Esophagus muscularis mucosa (tissue), 4 donors: ENCODE data around the gene FKBP8. TPM values are rescaled to one million over a fixed set of nuclear protein-coding genes. Genes with fewer than 3 reads are reported as not detected.

Experiments
- DNase-seq: peaks from one replicate; pipeline ENCODE4 v3.0.0-alpha.2; 2017; ENCODE audit errors: extremely low spot score
- H3K27ac ChIP-seq, 4 donors: fragments of 200-600 bp; sonication (generic); replicated peaks in 1 of 4; 1 replicate in 3 of 4; 2 replicates in 1 of 4; pipeline ENCODE4 v1.5.1; 2016 to 2019; ENCODE audit warnings: mild to moderate bottlenecking in 1 of 4
- H3K27me3 ChIP-seq, 4 donors: fragments of 200-600 bp; sonication (generic); one replicate each; pipeline versions ENCODE4 v1.5.1 to v1.6.0; 2016 to 2019
- H3K36me3 ChIP-seq, 4 donors: fragments of 200-600 bp; sonication (generic); one replicate each; pipeline ENCODE4 v1.5.1; 2016 to 2019
- H3K4me1 ChIP-seq, 4 donors: fragments of 200-600 bp; sonication (generic); one replicate each; pipeline ENCODE4 v1.5.1; 2016 to 2019
- H3K4me3 ChIP-seq, 4 donors: fragments of 200-600 bp; sonication (generic); 1 replicate in 2 of 4; 2 replicates in 2 of 4; pipeline ENCODE4 v1.5.1; 2016 to 2019; ENCODE audit warnings: mild to moderate bottlenecking in 4 of 4, moderate library complexity in 1 of 4
- H3K9me3 ChIP-seq, 4 donors: fragments of 200-600 bp; sonication (generic); 1 replicate in 3 of 4; 2 replicates in 1 of 4; pipeline ENCODE4 v1.5.1; 2016 to 2019
- EP300 ChIP-seq: sonication (generic); formaldehyde crosslinking; IDR thresholded peaks from one replicate; pipeline ENCODE4 v1.6.1; 2017; ENCODE audit warnings: antibody characterized with exemption
- POLR2A ChIP-seq: fragments of 450-650 bp; IDR thresholded peaks from one replicate; pipeline ENCODE4 v1.6.1; 2017; ENCODE audit warnings: antibody characterized with exemption, moderate library complexity, mild to moderate bottlenecking, low read depth
- POLR2AphosphoS5 ChIP-seq, 2 donors: sonication (generic); formaldehyde crosslinking; IDR thresholded peaks; one replicate each; pipeline ENCODE4 v1.6.1; 2017; ENCODE audit warnings: antibody characterized with exemption in 2 of 2
- WGBS: methylation state at CpG from one replicate; pipeline ENCODE4 v1.1.5; 2018; 5-methylcytosine and 5-hydroxymethylcytosine counted together
- intact Hi-C: fragments of 100-400 bp; cut with DNase I; formaldehyde crosslinking; loops from one replicate; pipeline ENCODE4 v1.15.1; 2023
- total RNA-seq, 4 donors: library from RNA; depleted of rRNA; stranded (reverse); fragments of >200 nt; gene quantifications; one replicate each; pipeline versions ENCODE4 v1.1.0 to v1.2.1, GENCODE V29; 2016
- TF ChIP-seq, protein P1 (sequence below), 3 experiments: fragments of 200-600 bp in 2 of 3; fragments of 450-650 bp in 1 of 3; sonication (generic) in 2 of 3; IDR thresholded peaks; one replicate each; pipeline ENCODE4 v1.5.1; 2017 to 2019; ENCODE audit warnings: antibody characterized with exemption in 3 of 3, mild to moderate bottlenecking in 2 of 3, moderate library complexity in 1 of 3

Gene FKBP8
- total RNA-seq, 4 donors from 2014 or later, result 420 to 568 (median 430) TPM

DNA sequence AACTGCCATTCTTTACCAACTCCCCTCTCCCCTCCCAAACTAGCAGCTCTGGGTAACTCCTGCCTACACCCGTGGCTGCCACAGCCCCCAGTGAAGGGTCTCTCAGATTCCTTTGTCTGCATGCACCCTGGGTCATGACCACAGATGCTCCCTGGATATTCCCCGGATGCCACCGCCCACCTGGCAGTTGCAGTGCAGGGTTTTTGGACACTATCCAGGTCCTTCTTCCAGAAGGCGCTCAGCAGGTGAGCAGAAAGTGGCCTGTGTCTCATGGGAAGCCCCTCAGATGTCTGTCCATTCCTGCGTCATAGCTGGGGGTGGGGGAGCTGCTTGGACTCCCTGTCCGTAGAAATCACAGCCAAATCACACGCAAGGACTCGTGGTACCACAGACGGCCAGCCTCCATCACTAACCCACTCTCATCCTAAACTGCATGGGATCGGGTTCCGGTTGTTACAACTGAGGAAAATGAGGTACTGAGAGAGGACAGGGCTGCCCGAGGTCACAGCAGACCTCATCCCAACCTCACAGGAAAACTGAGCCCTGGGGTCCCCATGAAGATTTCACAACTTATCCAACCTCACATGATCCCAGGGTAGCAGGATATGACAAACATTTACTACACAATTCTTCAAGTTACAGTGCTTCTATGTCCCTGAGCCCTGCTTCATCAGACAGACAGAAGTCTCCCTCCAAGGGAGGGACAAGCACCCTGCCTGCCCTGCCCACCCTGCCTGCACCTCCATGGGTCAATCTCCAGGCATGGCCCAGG, 60.1 kb downstream of the FKBP8 start:
- Histone ChIP-seq H3K27ac (peak overlapping the region in 1 of 4 donors; percentile 10), H3K4me3 (no peak overlapping the region), H3K4me1 (peaks cover 75 to 98% (median 94%) of the 10 kb centered on the region in 4 donors), H3K36me3 (no peaks in the 10 kb centered on the region), H3K27me3 (no peaks in the 10 kb centered on the region), H3K9me3 (no peaks in the 10 kb centered on the region)
- DNase-seq, result no peak
- TF ChIP-seq EP300, result no peak
- TF ChIP-seq POLR2AphosphoS5 (IDR thresholded peaks at IDR 0.05), result no peak
- TF ChIP-seq, protein P1, sequence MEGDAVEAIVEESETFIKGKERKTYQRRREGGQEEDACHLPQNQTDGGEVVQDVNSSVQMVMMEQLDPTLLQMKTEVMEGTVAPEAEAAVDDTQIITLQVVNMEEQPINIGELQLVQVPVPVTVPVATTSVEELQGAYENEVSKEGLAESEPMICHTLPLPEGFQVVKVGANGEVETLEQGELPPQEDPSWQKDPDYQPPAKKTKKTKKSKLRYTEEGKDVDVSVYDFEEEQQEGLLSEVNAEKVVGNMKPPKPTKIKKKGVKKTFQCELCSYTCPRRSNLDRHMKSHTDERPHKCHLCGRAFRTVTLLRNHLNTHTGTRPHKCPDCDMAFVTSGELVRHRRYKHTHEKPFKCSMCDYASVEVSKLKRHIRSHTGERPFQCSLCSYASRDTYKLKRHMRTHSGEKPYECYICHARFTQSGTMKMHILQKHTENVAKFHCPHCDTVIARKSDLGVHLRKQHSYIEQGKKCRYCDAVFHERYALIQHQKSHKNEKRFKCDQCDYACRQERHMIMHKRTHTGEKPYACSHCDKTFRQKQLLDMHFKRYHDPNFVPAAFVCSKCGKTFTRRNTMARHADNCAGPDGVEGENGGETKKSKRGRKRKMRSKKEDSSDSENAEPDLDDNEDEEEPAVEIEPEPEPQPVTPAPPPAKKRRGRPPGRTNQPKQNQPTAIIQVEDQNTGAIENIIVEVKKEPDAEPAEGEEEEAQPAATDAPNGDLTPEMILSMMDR (IDR thresholded peaks at IDR 0.05), result no peak
- no peak for TF ChIP-seq POLR2A
- intact Hi-C loops, result no loop called here
- 70% methylated on average over 12 of the region's 12 CpGs for WGBS

Other genes with a start within 250 kb of the FKBP8 start
- gene LSM4, start 220.5 kb downstream of the FKBP8 start, total RNA-seq, result 100 to 1,000 TPM in 1 of 4 donors, 10 to 100 TPM in 3; 86.8 to 116 (median 93.9) TPM
- 10 to 100 TPM; 15.0 to 50.3 (median 28.0) TPM for gene PGPEP1, start 203.0 kb downstream of the FKBP8 start, total RNA-seq
- gene GDF15, start 157.4 kb downstream of the FKBP8 start, total RNA-seq, result 1 to 10 TPM; 1.6 to 5.6 (median 3.8) TPM
- 10 to 100 TPM in 1 of 4 donors, 1 to 10 TPM in 3; 5.8 to 20.4 (median 7.0) TPM for gene LRRC25, start 146.0 kb downstream of the FKBP8 start, total RNA-seq
- gene SSBP4, start 124.2 kb downstream of the FKBP8 start, total RNA-seq, result 100 to 1,000 TPM in 1 of 4 donors, 10 to 100 TPM in 3; 53.2 to 109 (median 77.8) TPM
- 10 to 100 TPM; 15.8 to 38.9 (median 26.2) TPM for gene ISYNA1, start 105.4 kb downstream of the FKBP8 start, total RNA-seq
- 10 to 100 TPM in 3 of 4 donors, 1 to 10 TPM in 1; 9.1 to 35.1 (median 20.1) TPM for gene ELL, start 21.5 kb downstream of the FKBP8 start, total RNA-seq
- 100 to 1,000 TPM; 129 to 155 (median 149) TPM for gene KXD1, start 14.3 kb upstream of the FKBP8 start, total RNA-seq
- gene UBA52, start 28.3 kb upstream of the FKBP8 start, total RNA-seq, result 100 to 1,000 TPM; 560 to 800 (median 665) TPM
- gene REX1BD, start 45.2 kb upstream of the FKBP8 start, total RNA-seq, result 10 to 100 TPM; 56.1 to 77.7 (median 67.0) TPM
- gene CRLF1, start 63.2 kb upstream of the FKBP8 start, total RNA-seq, result 100 to 1,000 TPM in 1 of 4 donors, 10 to 100 TPM in 3; 41.5 to 153 (median 59.6) TPM
- gene TMEM59L, start 69.3 kb upstream of the FKBP8 start, total RNA-seq, result 1 to 10 TPM; 2.4 to 3.6 (median 2.8) TPM
- 10 to 100 TPM in 2 of 4 donors, 1 to 10 TPM in 2; 9.1 to 19.0 (median 13.5) TPM for gene KLHL26, start 93.5 kb upstream of the FKBP8 start, total RNA-seq
- gene CRTC1, start 140.1 kb upstream of the FKBP8 start, total RNA-seq, result 10 to 100 TPM in 1 of 4 donors, 1 to 10 TPM in 3; 5.3 to 10.1 (median 6.6) TPM
- under 1 TPM; 0.33 to 0.83 (median 0.62) TPM for gene COMP, start 247.7 kb upstream of the FKBP8 start, total RNA-seq